NCI-H2196 treated with DMSO at 0.1 percent for 48 hours (cell line): ENCODE measurements around the gene TP73.
"Not testable (repeated sequence)": the region's sequence is repeated elsewhere in the genome, so short reads cannot be mapped to it uniquely, and the experiment has no call there.

Experiments
- DNase-seq: peaks from one replicate; lab custom pipeline; 2025; ENCODE audit not compliant: unreplicated experiment; lab: John Stamatoyannopoulos, UW

The TP73 gene

GRCh38 chr1:3618531-3618880 lies 33.8 kb upstream of the TP73 start:
- DNase-seq, result no peak

DNA sequence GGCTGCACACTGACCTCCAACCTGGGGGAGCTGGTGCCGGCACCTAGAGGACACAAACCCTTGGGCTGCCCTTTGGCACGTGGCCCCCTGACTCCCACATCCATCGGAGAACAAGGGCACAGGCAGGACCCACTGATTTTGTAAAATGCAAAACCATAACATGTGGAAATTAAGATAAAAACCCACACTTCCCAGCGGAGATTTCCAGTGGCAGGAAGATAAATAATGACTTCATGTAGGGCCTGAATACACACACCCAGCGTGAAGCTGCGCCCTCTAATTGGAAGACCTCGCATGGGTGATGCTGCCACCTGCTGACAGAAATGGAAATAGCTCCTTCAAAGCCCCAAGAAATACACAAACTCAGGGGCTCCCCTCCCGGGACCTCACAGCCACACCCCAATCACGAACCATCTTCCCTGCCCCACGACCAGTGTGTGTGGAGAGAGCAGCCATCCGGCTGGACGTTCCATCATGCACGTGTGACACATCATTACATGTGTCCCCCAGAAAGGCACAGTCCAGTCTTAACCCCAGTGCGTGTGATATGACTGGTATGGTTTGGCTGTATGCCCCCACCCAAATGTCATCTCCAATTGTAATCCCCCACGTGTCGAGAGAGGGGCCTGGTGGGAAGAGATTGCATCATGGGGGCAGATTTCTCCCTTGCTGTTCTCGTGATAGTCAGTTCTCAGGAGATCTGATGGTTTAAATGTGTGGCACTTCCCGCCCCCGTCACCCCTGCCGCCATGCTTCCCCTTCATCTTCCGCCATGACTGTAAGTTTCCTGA lies 33.2 kb upstream of the TP73 start:
- DNase-seq, result peak; percentile 56

DNA sequence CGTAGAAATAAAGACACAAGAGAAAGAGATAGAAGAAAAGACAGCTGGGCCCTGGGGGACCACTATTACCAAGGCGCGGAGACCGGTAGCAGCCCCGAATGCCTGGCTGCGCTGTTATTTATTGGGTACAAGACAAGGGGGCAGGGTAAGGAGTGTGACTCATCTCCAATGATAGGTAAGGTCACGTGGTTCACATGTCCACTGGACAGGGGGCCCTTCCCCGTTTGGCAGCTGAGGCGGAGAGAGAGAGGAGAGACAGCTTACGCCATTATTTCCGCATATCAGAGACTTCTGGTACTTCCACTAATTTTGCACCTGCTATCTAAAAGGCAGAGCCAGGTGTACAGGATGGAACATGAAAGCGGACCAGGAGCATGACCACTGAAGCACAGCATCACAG lies 31.6 kb upstream of the TP73 start:
- DNase-seq, result peak; percentile 13

DNA sequence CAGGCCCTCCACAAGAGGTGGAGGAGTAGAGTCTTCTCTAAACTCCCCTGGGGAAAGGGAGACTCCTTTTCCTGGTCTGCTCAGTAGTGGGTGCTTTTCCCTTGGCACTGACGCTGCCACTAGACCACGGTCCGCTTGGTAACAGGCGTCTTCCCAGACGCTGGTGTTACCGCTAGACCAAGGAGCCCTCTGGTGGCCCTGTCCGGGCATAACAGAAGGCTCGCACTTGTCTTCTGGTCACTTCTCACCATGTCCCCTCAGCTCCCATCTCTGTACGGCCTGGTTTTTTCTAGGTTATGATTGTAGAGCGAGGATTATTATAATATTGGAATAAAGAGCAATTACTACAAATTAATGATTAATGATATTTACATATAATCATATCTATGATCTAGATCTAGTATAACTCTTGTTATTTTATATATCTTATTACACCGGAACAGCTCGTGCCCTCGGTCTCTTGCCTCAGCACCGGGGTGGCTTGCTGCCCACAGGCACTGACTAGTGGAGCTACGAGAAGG lies 31.1 kb upstream of the TP73 start:
- not testable (repeated sequence) for DNase-seq

DNA sequence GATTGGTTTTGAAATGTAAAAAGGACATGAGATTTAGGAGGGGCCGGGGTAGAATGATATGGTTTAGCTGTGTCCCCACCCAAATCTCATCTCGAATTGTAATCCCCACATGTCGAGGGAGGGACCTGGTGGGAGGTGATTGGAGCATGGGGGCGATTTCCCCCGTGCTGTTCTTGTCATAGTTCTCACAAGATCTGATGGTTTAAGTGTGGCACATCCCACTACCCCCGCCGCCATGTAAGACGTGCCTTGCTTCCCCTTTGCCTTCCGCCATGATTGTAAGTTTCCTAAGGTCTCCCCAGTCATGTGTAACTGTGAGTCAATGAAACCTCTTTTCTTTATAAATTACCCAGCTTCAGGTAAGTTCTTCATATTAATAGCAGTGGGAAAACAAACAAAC lies 30.2 kb upstream of the TP73 start:
- DNase-seq, result not testable (repeated sequence)

GRCh38 chr1:3623441-3624199 lies 28.7 kb upstream of the TP73 start:
- DNase-seq, result no peak

- DNase-seq, result peak; percentile 95
Observed at GRCh38 chr1:3624200-3625136, 27.8 kb upstream of the TP73 start, which contains the start of gene TPRG1L. TSS of gene TPRG1L (plus strand) at chr1:3625015. CDS start at chr1:3625073, 58 bp downstream.

DNA sequence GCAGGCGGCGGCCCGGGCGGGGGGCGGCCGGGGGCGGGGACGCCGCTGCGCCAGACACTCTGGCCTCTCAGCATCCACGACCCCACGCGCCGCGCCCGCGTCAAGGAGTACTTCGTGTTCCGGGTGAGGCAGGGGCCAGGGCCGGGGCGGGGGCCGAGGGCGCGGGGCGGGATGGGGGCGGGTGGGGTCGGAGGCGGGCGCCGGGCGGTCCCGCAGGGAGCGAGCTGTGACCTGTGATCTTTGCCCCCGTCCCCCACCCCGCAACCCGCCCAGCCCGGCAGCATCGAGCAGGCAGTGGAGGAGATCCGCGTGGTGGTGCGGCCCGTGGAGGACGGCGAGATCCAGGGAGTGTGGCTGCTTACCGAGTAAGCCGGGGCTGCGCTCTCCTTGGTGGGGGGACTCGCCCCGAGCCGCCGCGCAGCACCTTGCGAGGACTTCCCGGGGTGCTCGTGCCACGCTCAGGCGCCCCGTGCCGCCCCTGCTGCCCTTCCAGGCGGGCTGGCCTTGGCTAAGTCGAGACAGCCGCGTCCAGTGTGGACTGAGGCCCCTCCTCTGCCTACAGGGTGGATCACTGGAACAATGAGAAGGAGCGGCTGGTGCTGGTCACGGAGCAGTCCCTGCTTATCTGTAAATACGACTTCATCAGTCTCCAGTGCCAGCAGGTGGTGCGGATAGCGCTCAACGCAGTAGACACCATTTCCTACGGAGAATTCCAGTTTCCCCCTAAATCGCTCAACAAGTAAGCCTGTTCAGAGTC lies 27.0 kb upstream of the TP73 start:
- peak; percentile 19 for DNase-seq

DNA sequence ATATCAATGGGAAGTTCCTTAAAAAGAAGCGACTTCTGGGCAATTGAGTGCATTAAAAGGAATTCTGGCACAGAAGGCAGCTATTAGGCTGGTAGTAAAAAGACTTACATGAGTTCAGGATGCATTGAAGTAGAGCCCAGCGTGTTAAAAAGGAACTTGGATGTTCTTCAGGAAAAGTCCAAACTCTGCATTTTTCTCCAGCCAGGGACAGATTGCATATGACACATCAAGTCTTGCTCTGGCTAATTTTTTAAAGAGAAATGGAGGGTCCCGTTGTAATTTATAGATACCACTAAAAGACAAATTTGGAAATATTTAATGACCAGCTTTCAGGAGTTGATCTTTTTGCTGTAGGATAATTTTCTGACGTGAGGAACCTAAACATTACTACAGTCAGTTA lies 26.3 kb upstream of the TP73 start:
- DNase-seq, result no peak

- DNase-seq, result no peak
Observed at GRCh38 chr1:3627515-3628253, 24.6 kb upstream of the TP73 start.

DNA sequence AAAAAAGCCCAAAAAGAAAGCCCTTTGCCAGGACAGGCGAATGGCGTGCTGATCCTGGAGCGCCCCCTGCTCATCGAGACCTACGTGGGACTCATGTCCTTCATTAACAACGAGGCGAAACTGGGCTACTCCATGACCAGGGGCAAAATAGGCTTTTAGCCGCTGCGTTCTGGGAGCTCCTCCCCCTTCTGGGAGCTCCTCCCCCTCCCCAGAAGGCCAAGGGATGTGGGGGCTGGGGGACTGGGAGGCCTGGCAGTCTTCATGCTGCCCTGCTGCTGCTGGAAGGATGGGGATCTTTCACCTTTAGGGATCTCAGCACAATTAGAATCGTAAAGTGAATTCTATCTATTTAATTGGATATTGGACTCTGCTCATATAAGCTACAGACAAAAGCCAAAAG lies 23.9 kb upstream of the TP73 start:
- DNase-seq, result no peak

GRCh38 chr1:3629561-3630160 lies 22.7 kb upstream of the TP73 start:
- no peak for DNase-seq

DNA sequence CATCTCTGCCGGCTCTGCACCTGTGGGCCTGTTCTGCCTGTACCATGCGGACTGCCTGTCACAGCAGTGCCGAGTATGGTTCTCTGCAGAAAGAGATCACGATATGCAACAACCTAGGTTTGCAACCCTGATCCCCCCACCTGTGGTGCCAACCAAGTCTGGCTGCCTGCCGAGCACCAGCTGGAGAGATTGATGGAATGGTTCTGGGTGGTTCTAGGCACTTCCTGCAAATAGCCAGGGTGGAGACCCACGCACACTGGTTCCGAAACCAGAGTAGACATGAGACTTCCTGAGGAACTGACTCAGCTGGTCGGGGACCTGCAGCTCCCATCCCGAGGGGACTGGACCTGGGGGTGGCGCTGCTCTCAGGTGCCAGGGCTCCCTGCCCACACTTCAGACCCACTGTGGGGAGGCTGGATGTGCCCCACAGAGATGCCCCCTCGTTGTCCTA lies 22.1 kb upstream of the TP73 start:
- no peak for DNase-seq

DNA sequence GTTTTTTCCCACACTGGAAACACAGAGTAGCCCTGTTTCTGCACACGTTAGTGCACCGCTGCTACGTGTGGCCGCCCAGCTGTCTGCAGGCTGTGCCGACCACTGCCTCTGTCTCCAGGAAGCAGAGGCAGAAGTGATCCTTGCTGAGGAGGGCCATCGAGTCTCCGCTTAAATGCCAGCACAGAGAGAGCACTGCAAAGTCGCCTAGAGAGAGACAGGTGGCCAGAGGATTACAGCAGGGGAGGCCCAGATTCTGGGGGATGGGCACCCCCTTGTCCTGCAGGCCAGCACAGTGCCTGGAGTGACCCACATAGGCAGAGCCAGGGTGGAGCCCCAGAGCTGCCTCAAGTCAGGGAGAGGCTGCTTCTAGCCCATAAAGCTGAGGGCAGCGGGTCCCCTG lies 21.4 kb upstream of the TP73 start:
- no peak for DNase-seq

- DNase-seq, result no peak
Observed at GRCh38 chr1:3631320-3632260, 20.7 kb upstream of the TP73 start.

GRCh38 chr1:3632298-3632697 lies 20.0 kb upstream of the TP73 start:
- no peak for DNase-seq

DNA sequence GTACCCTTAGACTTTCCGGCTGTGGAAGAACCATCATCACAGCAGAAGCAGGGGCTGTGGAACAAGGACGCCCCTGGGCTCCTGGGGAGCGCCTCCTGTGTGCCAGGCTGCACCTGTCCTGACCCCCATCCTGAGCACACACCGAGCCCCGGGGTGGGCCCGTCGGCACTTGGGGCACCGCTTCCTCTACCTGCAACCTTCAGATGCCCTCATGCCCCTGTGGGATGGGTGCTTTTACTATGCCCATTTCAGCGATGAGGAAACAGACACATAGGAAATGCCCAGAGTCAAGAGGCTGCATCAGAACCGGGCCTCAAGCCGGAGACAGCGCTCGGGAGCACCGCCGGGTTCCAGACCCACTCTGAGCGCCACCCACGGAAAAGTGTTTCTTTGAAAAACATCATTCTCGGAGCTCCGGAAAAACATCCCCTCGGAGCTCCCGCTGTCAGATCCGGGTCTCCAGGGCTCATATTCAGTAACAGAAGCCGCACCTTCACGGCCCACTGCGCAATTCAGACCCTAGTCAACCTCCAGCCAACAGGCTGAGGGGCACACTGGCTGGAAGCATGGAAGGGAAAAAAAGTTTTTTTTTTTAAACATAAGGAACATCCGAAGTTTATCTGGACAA lies 19.5 kb upstream of the TP73 start:
- DNase-seq, result no peak
